ENCODE measurements around the gene SLC30A9. TPM values are rescaled to one million over a fixed set of nuclear protein-coding genes. Genes with fewer than 3 reads are reported as not detected.

The SLC30A9 gene
- 10 to 100 TPM; 66.9 to 78.0 TPM for total RNA-seq
- 56.7 TPM for polyA plus RNA-seq (2013, experiment 1 of 2)
- polyA plus RNA-seq (2013, experiment 2 of 2), result 53.0 TPM
- long read RNA-seq, experiment 1, full-length matches to known transcripts, result 16 of 55 reads
- long read RNA-seq, experiment 1, partial matches to known transcripts, result 30 of 55 reads
- long read RNA-seq, experiment 1, other reads (novel, unspliced or antisense), result 9 of 55 reads
- long read RNA-seq, experiment 2, full-length matches to known transcripts, result 143 of 192 reads
- long read RNA-seq, experiment 2, partial matches to known transcripts, result 26 of 192 reads
- long read RNA-seq, experiment 2, other reads (novel, unspliced or antisense), result 23 of 192 reads
- long read RNA-seq, experiment 3, full-length matches to known transcripts, result 258 of 326 reads
- long read RNA-seq, experiment 3, partial matches to known transcripts, result 44 of 326 reads
- long read RNA-seq, experiment 3, other reads (novel, unspliced or antisense), result 24 of 326 reads
- long read RNA-seq, experiment 4, full-length matches to known transcripts, result 14 of 48 reads
- long read RNA-seq, experiment 4, partial matches to known transcripts, result 29 of 48 reads
- long read RNA-seq, experiment 4, other reads (novel, unspliced or antisense), result 5 of 48 reads

DNA sequence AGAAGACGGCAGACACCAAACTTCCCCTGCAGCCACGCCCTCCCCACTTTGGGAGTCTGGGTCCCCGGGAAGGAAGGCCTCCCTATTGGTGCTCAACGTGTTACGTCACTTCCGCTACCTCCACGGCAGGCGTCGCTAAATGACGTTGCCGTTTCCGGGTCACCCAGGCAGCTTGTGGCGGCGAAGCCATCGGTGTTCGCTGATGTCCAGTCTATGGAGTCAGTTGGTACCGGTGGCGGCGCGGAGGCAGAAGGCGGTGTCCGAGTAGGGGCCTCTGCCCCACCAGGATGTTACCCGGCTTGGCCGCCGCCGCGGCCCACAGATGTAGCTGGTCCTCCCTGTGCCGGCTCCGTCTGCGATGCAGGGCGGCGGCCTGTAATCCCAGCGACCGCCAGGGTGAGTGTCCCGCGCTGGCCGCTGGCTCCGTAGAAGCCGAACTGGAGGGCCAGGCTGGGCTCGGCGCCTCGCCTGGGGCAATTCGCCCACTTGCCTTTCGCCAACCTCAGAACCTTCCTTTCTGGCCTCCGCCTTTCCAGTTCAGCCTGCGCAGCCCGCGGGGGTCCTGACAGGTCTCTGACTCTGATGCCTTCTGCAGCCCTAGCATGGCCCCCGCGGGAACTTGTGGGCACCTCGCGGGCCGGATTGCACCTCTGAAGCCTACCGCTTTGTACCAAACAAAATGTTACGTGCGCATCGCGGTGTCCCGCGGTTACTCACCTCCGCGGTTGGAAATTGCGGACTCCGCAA, at the start of gene SLC30A9:
TSS of gene SLC30A9 (plus strand) at position 166 of the 747 bp plus-strand sequence. CDS start at position 288, 122 bp downstream.
- H3K36me3 Mint-ChIP-seq (ENCODE audit: low read depth), result no peaks in the 10 kb centered on the region
- Histone ChIP-seq H3K36me3 (ENCODE audit: control insufficient read depth, insufficient read depth, low read length) (no peaks in the 10 kb centered on the region), H3K4me1 (ENCODE audit: control insufficient read depth, insufficient read depth, low read length) (no peaks in the 10 kb centered on the region), H3K27me3 (ENCODE audit: control insufficient read depth, insufficient read depth, low read length, poor library complexity, severe bottlenecking) (no peaks in the 10 kb centered on the region), H3K9me3 (ENCODE audit: control insufficient read depth, low read length) (no peaks in the 10 kb centered on the region), H3K9ac (ENCODE audit: extremely low read depth, low read length, poor library complexity, severe bottlenecking) (peak within 1 kb of the TSS; percentile 84), H3K27ac (ENCODE audit: low read depth, low read length) (peak within 1 kb of the TSS; percentile 21), H3K4me3 (ENCODE audit: low read length) (peak within 1 kb of the TSS; percentile 99)
- TF ChIP-seq, protein P1, sequence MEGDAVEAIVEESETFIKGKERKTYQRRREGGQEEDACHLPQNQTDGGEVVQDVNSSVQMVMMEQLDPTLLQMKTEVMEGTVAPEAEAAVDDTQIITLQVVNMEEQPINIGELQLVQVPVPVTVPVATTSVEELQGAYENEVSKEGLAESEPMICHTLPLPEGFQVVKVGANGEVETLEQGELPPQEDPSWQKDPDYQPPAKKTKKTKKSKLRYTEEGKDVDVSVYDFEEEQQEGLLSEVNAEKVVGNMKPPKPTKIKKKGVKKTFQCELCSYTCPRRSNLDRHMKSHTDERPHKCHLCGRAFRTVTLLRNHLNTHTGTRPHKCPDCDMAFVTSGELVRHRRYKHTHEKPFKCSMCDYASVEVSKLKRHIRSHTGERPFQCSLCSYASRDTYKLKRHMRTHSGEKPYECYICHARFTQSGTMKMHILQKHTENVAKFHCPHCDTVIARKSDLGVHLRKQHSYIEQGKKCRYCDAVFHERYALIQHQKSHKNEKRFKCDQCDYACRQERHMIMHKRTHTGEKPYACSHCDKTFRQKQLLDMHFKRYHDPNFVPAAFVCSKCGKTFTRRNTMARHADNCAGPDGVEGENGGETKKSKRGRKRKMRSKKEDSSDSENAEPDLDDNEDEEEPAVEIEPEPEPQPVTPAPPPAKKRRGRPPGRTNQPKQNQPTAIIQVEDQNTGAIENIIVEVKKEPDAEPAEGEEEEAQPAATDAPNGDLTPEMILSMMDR (conservative IDR thresholded peaks at IDR 0.05), result peak; percentile 76
- H3K27me3 Mint-ChIP-seq (ENCODE audit: insufficient read depth), result no peaks in the 10 kb centered on the region
- peak; percentile 97 for DNase-seq
- peak within 1 kb of the TSS; percentile 81 for H3K4me3 Mint-ChIP-seq
- peak within 1 kb of the TSS; percentile 92 for H3K27ac Mint-ChIP-seq
- no peaks in the 10 kb centered on the region for H3K9me3 Mint-ChIP-seq
- 0% methylated on average over 23 to 64 of the region's 64 CpGs for WGBS, 2 experiments (ENCODE audit: insufficient coverage in 1 of 2, insufficient read length in 1 of 2)
- H3K4me1 Mint-ChIP-seq, result peaks cover 11% of the 10 kb centered on the region

DNA sequence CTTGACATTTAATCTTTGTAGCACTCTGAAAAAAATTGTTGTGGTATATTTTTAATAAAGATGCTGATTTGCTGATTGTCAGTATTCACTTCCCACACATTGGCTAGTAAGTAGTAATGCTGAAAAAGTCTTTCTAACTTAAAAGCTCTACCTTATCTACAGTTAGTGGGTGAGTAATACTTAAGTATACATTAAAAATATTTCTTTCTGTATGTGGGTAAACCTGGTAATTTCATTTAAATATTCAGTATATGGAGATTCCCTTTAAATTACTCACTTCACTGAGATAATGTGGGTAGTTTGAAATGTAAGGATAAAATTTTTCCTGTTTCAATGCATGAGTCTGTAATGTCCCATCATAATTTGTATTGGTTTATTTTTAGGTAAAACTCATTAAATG, 49.5 kb upstream of the SLC30A9 start:
- TF ChIP-seq, protein P1 (conservative IDR thresholded peaks at IDR 0.05), result no peak
- no peaks in the 10 kb centered on the region for H3K4me1 ChIP-seq (ENCODE audit: control insufficient read depth, insufficient read depth, low read length)
- no peak for DNase-seq
- no peak overlapping the region for H3K27ac ChIP-seq (ENCODE audit: low read depth, low read length)
- peaks cover 72% of the 10 kb centered on the region for H3K36me3 ChIP-seq (ENCODE audit: control insufficient read depth, insufficient read depth, low read length)
- Mint-ChIP-seq H3K9me3 (no peaks in the 10 kb centered on the region), H3K27ac (no peak overlapping the region), H3K4me1 (peaks cover 8% of the 10 kb centered on the region), H3K27me3 (ENCODE audit: insufficient read depth) (no peaks in the 10 kb centered on the region), H3K36me3 (ENCODE audit: low read depth) (peaks cover 65% of the 10 kb centered on the region), H3K4me3 (no peak overlapping the region)
- H3K27me3 ChIP-seq (ENCODE audit: control insufficient read depth, insufficient read depth, low read length, poor library complexity, severe bottlenecking), result no peaks in the 10 kb centered on the region
- H3K9me3 ChIP-seq (ENCODE audit: control insufficient read depth, low read length), result no peaks in the 10 kb centered on the region
- no peak overlapping the region for H3K9ac ChIP-seq (ENCODE audit: extremely low read depth, low read length, poor library complexity, severe bottlenecking)
- H3K4me3 ChIP-seq (ENCODE audit: low read length), result no peak overlapping the region

DNA sequence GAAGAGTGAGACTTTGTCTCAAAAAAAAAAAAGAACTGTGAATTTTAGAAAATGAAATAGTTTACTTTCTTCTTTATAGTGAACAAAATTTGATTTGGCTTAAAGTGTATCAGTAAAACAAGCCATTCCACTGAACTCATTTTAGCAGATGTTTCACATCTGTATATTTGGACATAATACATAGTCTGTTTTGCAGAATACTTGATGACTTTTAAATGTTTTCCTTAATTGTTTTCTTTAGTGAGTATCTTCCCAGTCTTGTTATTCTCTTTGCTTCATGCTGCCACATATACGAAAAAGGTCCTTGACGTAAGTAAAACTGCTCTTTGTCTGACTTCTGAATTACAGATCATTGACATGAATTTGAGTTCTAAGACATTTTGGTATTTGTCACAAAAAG, 46.8 kb upstream of the SLC30A9 start:
- Mint-ChIP-seq H3K4me3 (no peak overlapping the region), H3K36me3 (ENCODE audit: low read depth) (peaks cover 65% of the 10 kb centered on the region)

More for the DNA sequence above, 46.8 kb upstream of the SLC30A9 start:
- no peaks in the 10 kb centered on the region for H3K27me3 ChIP-seq (ENCODE audit: control insufficient read depth, insufficient read depth, low read length, poor library complexity, severe bottlenecking)
- H3K27ac ChIP-seq (ENCODE audit: low read depth, low read length), result no peak overlapping the region
- no peak for DNase-seq
- TF ChIP-seq, protein P1 (conservative IDR thresholded peaks at IDR 0.05), result no peak
- no peak overlapping the region for H3K9ac ChIP-seq (ENCODE audit: extremely low read depth, low read length, poor library complexity, severe bottlenecking)
- H3K4me3 ChIP-seq (ENCODE audit: low read length), result no peak overlapping the region
- 94 to 100% methylated on average over 2 of the region's 2 CpGs for WGBS, 2 experiments (ENCODE audit: insufficient coverage in 1 of 2, insufficient read length in 1 of 2)
- no peaks in the 10 kb centered on the region for H3K4me1 Mint-ChIP-seq
- H3K9me3 Mint-ChIP-seq, result no peaks in the 10 kb centered on the region
- no peak overlapping the region for H3K27ac Mint-ChIP-seq
- no peaks in the 10 kb centered on the region for H3K27me3 Mint-ChIP-seq (ENCODE audit: insufficient read depth)
- no peaks in the 10 kb centered on the region for H3K9me3 ChIP-seq (ENCODE audit: control insufficient read depth, low read length)
- peaks cover 89% of the 10 kb centered on the region for H3K36me3 ChIP-seq (ENCODE audit: control insufficient read depth, insufficient read depth, low read length)
- no peaks in the 10 kb centered on the region for H3K4me1 ChIP-seq (ENCODE audit: control insufficient read depth, insufficient read depth, low read length)
